SK-N-MC (cell line): ENCODE data around the gene SEC63.

Experiments used
- DNase-seq: peaks from one replicate; pipeline ENCODE4 v3.0.0-alpha.2; 2011; ENCODE audit warnings: low read depth, low spot score
- H3K27ac ChIP-seq: fragments of 200-600 bp; sonication (generic); 2 replicates; pipeline ENCODE4 v1.5.1; 2016; ENCODE audit warnings: mixed run types
- H3K36me3 ChIP-seq: fragments of 200-600 bp; sonication (generic); 2 replicates; pipeline ENCODE4 v1.6.1; 2017; ENCODE audit warnings: antibody characterized with exemption, low read length, mixed read lengths; ENCODE audit not compliant: insufficient read depth
- H3K4me3 ChIP-seq: fragments of 200-600 bp; sonication (generic); 2 replicates; pipeline ENCODE4 v1.5.1; 2016
- H3K9ac ChIP-seq: fragments of 200-600 bp; sonication (generic); 2 replicates; pipeline ENCODE4 v1.8.0; 2017; ENCODE audit warnings: mixed run types, mixed read lengths; ENCODE audit not compliant: insufficient read length
- H3K9me3 ChIP-seq: fragments of 200-600 bp; sonication (generic); 2 replicates; pipeline ENCODE4 v1.6.1; 2017; ENCODE audit warnings: low read depth, mild to moderate bottlenecking, antibody characterized with exemption, low read length, moderate library complexity, mixed read lengths
- EZH2 ChIP-seq: fragments of 200-600 bp; sonication (generic); IDR thresholded peaks from one replicate; pipeline ENCODE4 v1.6.1; 2017; ENCODE audit warnings: antibody characterized with exemption
- FOXP2 ChIP-seq: optimal IDR thresholded peaks from 2 replicates; pipeline ENCODE3; 2011; ENCODE audit warnings: mild to moderate bottlenecking, moderate library complexity; ENCODE audit not compliant: insufficient read depth; ENCODE audit errors: extremely low read length, control extremely low read depth
- POLR2AphosphoS5 ChIP-seq: IDR thresholded peaks from 2 replicates; pipeline ENCODE4 v1.6.1; 2012; ENCODE audit warnings: mild to moderate bottlenecking, low read depth, low read length, borderline replicate concordance

The SEC63 gene

GRCh38 chr6:107823047-107823557 lies 134.9 kb downstream of the SEC63 start:
- DNase-seq, result no peak
- no peak overlapping the region for H3K9ac ChIP-seq
- peak overlapping the region; percentile 2; the same call in 1 of the 2 replicates for H3K4me3 ChIP-seq
- no peaks in the 10 kb centered on the region for H3K9me3 ChIP-seq
- no peaks in the 10 kb centered on the region for H3K36me3 ChIP-seq
- no peak overlapping the region for H3K27ac ChIP-seq
- TF ChIP-seq EZH2 (no peak), FOXP2 (no peak)

- TF ChIP-seq FOXP2 (no peak), POLR2AphosphoS5 (no peak), EZH2 (no peak)
- Histone ChIP-seq H3K36me3 (no peaks in the 10 kb centered on the region), H3K27ac (no peak overlapping the region), H3K9ac (peak overlapping the region; percentile 7), H3K9me3 (no peaks in the 10 kb centered on the region), H3K4me3 (peak overlapping the region; percentile 4; the same call in 1 of the 2 replicates)
- no peak for DNase-seq
Measured at GRCh38 chr6:107822176-107823046, 135.6 kb downstream of the SEC63 start.

- H3K27ac ChIP-seq, result no peak overlapping the region
- no peaks in the 10 kb centered on the region for H3K36me3 ChIP-seq
- no peak overlapping the region for H3K4me3 ChIP-seq
- no peak for DNase-seq
- no peak overlapping the region for H3K9ac ChIP-seq
- no peaks in the 10 kb centered on the region for H3K9me3 ChIP-seq
- TF ChIP-seq FOXP2, result no peak
- no peak for TF ChIP-seq POLR2AphosphoS5
- no peak for TF ChIP-seq EZH2
Measured at GRCh38 chr6:107821591-107821990, 136.4 kb downstream of the SEC63 start.

DNA sequence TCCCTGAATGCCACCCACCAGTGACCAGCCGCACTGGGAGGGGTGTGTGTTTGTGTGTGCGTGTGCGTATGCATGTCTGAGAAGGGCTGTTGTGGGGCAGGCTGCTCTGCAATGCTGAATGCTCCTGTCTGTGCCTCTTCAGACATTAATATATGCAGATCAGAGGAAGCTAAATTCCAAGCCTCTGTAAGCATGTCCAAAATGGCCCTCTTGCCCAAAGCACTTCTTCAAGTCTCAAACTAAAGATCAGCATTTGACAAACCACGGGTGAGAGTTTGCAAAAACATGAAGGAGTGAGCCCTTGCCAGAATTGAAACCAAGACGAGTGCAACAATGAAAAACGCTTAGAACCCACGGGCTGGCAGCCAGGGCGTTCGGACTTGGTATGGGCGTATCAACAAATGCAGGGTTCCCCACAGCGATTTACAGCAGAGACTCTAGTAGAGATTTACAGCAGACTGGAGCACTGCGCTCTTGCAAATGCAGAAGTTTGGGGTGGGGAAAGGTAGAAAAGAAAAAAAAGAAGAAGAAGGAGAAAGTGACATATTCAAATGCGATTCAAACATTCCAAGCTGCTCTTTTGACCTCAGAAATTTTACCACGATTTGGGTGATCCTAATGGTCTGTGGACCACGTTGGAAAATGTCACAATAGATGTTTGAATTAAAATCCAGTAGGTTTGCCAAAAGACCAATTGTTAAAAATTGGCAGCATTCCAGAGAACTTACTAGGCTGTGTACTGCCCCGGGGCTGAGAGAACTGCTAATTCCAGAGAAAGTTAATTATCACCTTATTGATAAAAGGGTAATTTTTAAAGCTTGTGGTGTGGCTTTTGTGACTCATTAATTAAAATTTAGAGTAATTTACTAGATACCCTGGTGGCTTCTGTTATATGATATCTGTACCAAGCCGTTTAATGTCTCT lies 137.4 kb downstream of the SEC63 start:
- no peaks in the 10 kb centered on the region for H3K9me3 ChIP-seq
- TF ChIP-seq FOXP2 (no peak), POLR2AphosphoS5 (peak; percentile 24; the same call in 1 of the 2 replicates), EZH2 (no peak)
- peak overlapping the region; percentile 65 for H3K4me3 ChIP-seq
- H3K9ac ChIP-seq, result no peak overlapping the region
- no peaks in the 10 kb centered on the region for H3K36me3 ChIP-seq
- DNase-seq, result no peak
- H3K27ac ChIP-seq, result peak overlapping the region; percentile 7; the same call in 1 of the 2 replicates

GRCh38 chr6:107819964-107820337 lies 138.1 kb downstream of the SEC63 start:
- no peaks in the 10 kb centered on the region for H3K36me3 ChIP-seq
- no peak for DNase-seq
- TF ChIP-seq FOXP2, result no peak
- TF ChIP-seq EZH2, result no peak
- TF ChIP-seq POLR2AphosphoS5, result no peak
- H3K27ac ChIP-seq, result peak overlapping the region; percentile 49; the same call in 1 of the 2 replicates
- H3K9ac ChIP-seq, result no peak overlapping the region
- H3K4me3 ChIP-seq, result peak overlapping the region; percentile 65
- no peaks in the 10 kb centered on the region for H3K9me3 ChIP-seq

DNA sequence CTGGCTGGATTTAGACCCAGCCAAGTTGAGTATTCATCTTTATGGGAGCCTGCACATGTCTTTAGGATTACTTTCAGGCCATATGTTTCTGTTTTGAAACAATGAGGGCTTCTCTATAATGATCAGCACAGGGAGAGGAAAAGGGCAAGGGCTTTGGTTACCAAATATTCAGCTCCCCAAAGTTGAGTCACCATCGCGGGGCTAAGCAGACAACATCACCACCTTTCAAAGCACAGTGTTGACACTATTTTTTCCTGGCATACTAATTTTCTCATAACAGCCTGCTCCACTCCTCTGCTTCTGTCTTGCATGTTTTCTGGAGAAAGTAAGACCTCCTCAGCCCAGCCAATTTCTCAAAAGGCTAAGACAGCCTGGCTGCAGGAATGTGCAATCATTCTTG lies 138.8 kb downstream of the SEC63 start:
- TF ChIP-seq FOXP2 (no peak), EZH2 (no peak), POLR2AphosphoS5 (no peak)
- no peak for DNase-seq
- Histone ChIP-seq H3K27ac (no peak overlapping the region), H3K36me3 (no peaks in the 10 kb centered on the region), H3K9me3 (no peaks in the 10 kb centered on the region), H3K9ac (no peak overlapping the region), H3K4me3 (no peak overlapping the region)

DNA sequence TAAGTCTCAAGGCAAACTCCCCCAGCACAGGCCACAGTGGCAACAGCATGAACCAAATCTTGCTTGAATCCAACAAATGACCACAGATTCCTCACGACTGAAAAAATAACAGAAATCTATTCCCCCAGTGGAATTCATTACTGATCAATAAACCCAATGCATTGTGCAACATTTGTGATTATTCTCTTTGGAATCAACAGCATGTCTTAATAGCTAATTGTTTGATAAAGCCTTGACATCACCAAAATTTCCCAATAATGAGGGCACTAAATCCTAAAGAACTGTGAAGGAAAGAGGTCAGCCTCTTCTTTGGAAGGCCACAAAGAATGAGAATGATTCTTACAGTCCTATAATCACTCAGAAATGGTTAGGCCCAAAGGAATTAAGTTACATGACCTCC lies 139.7 kb downstream of the SEC63 start:
- TF ChIP-seq POLR2AphosphoS5 (no peak), EZH2 (no peak), FOXP2 (no peak)
- no peak for DNase-seq
- H3K27ac ChIP-seq, result no peak overlapping the region
- no peak overlapping the region for H3K9ac ChIP-seq
- H3K9me3 ChIP-seq, result no peaks in the 10 kb centered on the region
- H3K36me3 ChIP-seq, result no peaks in the 10 kb centered on the region
- no peak overlapping the region for H3K4me3 ChIP-seq

DNA sequence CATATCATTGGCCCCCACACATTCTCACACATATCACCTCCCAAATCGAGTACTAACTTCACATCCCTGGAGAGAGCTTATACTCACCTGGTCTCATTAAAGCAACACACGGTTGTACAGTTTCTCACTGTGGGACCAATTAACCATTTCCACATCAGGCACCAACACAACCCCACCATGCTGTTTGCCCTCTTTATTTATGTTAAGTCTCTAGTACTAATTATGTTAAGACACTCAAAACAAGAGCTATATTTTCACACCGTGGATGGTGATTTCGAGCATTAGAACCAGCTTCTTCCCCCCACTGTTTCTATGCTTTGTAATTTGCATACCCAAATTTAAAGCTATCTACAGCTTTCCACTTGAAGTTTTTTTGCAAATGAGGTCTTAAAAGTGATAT lies 140.2 kb downstream of the SEC63 start:
- no peak for DNase-seq
- no peak overlapping the region for H3K27ac ChIP-seq
- H3K36me3 ChIP-seq, result no peaks in the 10 kb centered on the region
- no peak overlapping the region for H3K4me3 ChIP-seq
- H3K9me3 ChIP-seq, result no peaks in the 10 kb centered on the region
- TF ChIP-seq POLR2AphosphoS5, result no peak
- no peak for TF ChIP-seq EZH2
- H3K9ac ChIP-seq, result no peak overlapping the region
